NT2/D1 (cell line): Measurements from ENCODE around the gene LRRC38.
"Not testable (repeated sequence)": the region's sequence is repeated elsewhere in the genome, so short reads cannot be mapped to it uniquely, and the experiment has no call there.

Experiments
- DNase-seq: peaks from one replicate; pipeline ENCODE4 v3.0.0-alpha.2; 2011; ENCODE audit warnings: low read depth, low spot score
- H3K27me3 ChIP-seq: 2 replicates; pipeline ENCODE4 v1.6.0; 2011; ENCODE audit warnings: mild to moderate bottlenecking; ENCODE audit not compliant: insufficient read length, insufficient read depth
- H3K36me3 ChIP-seq: 2 replicates; pipeline ENCODE4 v1.6.1; 2011; ENCODE audit warnings: mild to moderate bottlenecking, low read length, mixed read lengths; ENCODE audit not compliant: insufficient read depth, insufficient read length
- H3K4me1 ChIP-seq: 2 replicates; pipeline ENCODE4 v1.5.1; 2011; ENCODE audit not compliant: insufficient read depth, insufficient read length
- H3K4me3 ChIP-seq: 2 replicates; pipeline ENCODE4 v1.5.1; 2011; ENCODE audit warnings: low read depth; ENCODE audit not compliant: insufficient read length
- H3K9ac ChIP-seq: 2 replicates; pipeline ENCODE4 v1.6.0; 2011; ENCODE audit warnings: low read depth; ENCODE audit not compliant: insufficient read length
- H3K9me3 ChIP-seq: 2 replicates; pipeline ENCODE4 v1.5.1; 2011; ENCODE audit warnings: mild to moderate bottlenecking, low read length; ENCODE audit not compliant: insufficient read depth
- SUZ12 ChIP-seq: IDR thresholded peaks from 2 replicates; pipeline ENCODE4 v1.6.1; 2011; ENCODE audit not compliant: insufficient read length, insufficient read depth; ENCODE audit errors: extremely low read depth
- YY1 ChIP-seq: IDR thresholded peaks from 2 replicates; pipeline ENCODE4 v1.6.1; 2011; ENCODE audit not compliant: insufficient read length, insufficient read depth
- ZNF274 ChIP-seq: IDR thresholded peaks from 2 replicates; pipeline ENCODE4 v1.6.1; 2011; ENCODE audit warnings: mild to moderate bottlenecking, low read depth, low read length

The LRRC38 gene, protein sequence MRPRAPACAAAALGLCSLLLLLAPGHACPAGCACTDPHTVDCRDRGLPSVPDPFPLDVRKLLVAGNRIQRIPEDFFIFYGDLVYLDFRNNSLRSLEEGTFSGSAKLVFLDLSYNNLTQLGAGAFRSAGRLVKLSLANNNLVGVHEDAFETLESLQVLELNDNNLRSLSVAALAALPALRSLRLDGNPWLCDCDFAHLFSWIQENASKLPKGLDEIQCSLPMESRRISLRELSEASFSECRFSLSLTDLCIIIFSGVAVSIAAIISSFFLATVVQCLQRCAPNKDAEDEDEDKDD

DNA sequence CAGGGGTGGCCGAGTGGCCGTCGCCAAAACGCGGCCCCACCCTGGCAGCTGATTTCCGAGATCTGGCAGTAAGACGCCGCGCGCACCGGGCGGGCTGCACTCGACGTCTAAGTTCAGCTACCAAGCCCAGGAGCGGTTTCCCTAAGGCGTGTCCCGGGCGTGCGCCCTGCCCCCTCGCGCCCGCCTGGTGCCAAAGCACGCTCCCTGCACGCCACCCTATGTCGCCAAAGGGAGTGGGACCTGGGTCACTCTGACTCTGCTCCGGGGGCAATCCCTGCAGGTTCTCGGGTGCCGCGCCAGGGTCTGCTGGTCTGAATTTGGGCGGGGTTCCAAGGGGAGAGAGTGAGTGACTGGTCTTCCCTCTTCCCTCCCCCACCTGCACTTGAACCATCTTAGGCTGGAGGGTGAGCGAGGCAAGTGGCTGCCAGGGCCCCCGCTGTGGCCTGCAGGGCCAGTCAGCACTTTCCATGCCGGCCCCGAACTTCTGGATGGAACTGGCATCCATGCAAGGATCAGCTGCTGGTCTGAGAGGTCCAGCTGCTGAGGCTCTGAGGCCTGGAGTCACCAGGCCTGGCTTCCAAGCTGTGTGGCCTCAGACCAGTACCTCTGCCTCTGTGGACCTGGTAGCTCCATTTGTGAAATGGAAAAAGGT, at the start of gene LRRC38:
LRRC38 (minus strand) TSS at position 109 of the 652 bp plus-strand sequence. CDS start 410 bp downstream, outside the sequence.
- H3K36me3 ChIP-seq = no peaks in the 10 kb centered on the region
- H3K4me3 ChIP-seq = peak within 1 kb of the TSS; percentile 40
- no peaks in the 10 kb centered on the region for H3K9me3 ChIP-seq
- no peak for DNase-seq
- peak within 1 kb of the TSS; percentile 23 for H3K9ac ChIP-seq
- no peak for TF ChIP-seq YY1
- TF ChIP-seq ZNF274 = no peak
- no peak for TF ChIP-seq SUZ12
- H3K27me3 ChIP-seq = peaks cover 89% of the 10 kb centered on the region
- no peaks in the 10 kb centered on the region for H3K4me1 ChIP-seq

DNA sequence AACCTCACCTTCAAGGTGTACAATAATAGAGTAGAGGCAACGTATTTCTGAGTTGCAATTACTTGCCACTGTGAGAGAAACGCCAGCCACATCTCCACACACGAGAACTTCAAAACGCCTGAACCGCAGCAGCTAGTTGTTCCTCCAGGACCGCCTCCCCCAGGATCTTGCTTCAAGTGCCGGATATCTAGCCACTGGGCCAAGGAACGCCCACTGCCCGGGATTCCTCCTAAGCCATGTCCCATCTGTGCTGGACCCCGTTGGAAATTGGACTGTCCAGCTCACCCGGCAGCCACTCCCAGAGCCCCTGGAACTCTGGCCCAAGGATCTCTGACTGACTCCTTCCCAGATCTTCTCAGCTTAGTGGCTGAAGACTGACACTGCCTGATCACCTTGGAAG, 49.2 kb upstream of the LRRC38 start:
- not testable (repeated sequence) for H3K9me3 ChIP-seq, DNase-seq, H3K36me3 ChIP-seq, H3K27me3 ChIP-seq, H3K4me3 ChIP-seq, H3K9ac ChIP-seq, H3K4me1 ChIP-seq

DNA sequence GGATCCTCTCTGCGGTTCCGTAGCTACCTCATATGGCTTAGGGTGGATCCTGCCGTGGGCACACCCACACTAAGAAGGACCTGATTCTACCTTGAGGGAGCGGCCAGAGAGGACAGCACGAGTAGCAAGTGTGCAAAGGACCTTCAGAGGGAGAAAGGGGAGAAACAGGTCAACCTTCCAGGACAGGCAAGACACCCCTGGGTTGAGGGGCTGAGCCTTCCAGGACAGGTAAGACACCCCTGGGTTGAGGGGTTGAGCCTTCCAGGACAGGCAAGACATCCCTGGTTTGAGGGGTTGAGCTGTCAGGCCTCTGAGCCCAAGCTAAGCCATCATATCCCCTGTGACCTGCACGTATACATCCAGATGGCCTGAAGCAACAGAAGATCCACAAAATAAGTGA, 46.7 kb upstream of the LRRC38 start:
- Histone ChIP-seq H3K36me3 (no peaks in the 10 kb centered on the region), H3K9me3 (no peaks in the 10 kb centered on the region), H3K4me1 (no peaks in the 10 kb centered on the region), H3K27me3 (no peaks in the 10 kb centered on the region), H3K9ac (no peak overlapping the region), H3K4me3 (no peak overlapping the region)
- TF ChIP-seq YY1 = no peak
- TF ChIP-seq SUZ12 = no peak
- no peak for TF ChIP-seq ZNF274
- no peak for DNase-seq

DNA sequence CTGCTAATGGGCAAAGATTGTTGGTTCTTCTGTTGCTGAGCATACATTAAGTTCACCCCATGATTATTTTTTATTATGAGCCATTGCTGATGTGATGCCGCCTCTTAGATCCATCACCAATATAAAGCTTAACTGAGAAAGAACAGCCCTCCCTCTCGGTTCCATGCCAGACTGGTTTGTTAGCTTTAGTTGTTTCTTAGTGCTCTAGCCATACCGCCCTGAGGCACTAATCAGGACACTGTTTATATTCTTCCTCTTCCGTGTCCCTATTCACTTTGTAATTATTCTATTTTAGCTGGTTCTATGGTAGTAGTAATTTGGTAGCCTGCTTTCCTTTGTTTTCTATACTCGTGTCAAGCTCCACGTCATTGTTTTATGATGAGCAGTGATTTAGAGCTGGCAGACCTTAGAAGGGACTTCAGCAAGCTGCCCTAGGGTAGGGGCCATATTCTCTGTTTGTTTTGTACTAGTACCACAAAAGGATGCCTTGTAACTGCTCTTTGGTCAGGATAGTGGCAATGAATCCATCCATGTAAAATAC, 42.5 kb upstream of the LRRC38 start:
- Histone ChIP-seq H3K36me3 (no peaks in the 10 kb centered on the region), H3K27me3 (no peaks in the 10 kb centered on the region), H3K4me1 (no peaks in the 10 kb centered on the region), H3K4me3 (no peak overlapping the region), H3K9ac (no peak overlapping the region), H3K9me3 (no peaks in the 10 kb centered on the region)
- no peak for DNase-seq
- no peak for TF ChIP-seq ZNF274
- TF ChIP-seq SUZ12 = no peak
- TF ChIP-seq YY1 = no peak

DNA sequence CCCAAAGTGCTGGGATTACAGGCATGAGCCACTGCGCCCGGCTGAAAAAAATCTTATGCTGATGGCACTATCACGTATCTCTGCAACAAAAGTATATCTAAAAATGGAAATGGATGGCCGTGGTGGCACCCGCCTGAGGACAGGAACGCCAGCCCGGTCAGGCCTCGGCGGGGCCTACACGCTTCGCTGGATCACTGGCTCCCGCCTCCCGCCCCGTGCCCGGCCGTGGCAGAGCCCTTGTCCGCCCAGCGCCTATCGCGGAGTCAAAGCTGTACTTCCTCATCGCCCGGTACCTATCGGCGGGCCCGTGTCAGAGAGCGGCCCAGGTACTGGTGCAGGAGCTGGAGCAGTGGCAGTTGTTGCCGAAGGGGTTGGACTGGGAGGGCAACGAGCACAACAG, 41.0 kb upstream of the LRRC38 start:
- Histone ChIP-seq H3K9ac (no peak overlapping the region), H3K36me3 (no peaks in the 10 kb centered on the region), H3K4me3 (no peak overlapping the region), H3K9me3 (no peaks in the 10 kb centered on the region), H3K4me1 (no peaks in the 10 kb centered on the region), H3K27me3 (no peaks in the 10 kb centered on the region)
- TF ChIP-seq ZNF274 = no peak
- TF ChIP-seq SUZ12 = no peak
- TF ChIP-seq YY1 = no peak
- DNase-seq = no peak

DNA sequence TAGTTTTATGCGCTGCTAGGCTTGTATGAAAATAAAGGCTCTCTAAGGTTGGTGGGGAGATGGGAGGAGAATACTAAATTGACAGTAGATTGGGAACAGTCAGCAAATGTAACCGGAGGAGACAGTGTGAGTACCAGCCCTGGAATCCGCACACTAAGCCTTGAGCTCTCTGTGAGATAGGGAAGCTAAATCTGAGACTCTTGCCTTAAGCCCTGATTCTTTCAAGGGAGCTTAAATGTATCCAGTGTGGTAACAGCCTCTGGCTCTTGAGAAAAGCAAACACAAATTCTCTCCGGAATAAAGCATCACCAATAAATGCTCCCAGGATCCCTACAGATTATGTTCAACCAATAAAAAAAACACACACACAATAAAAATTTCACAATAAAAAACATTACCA, 36.9 kb upstream of the LRRC38 start:
- DNase-seq = no peak
- no peaks in the 10 kb centered on the region for H3K36me3 ChIP-seq
- TF ChIP-seq SUZ12 (no peak), YY1 (no peak), ZNF274 (no peak)
- H3K9ac ChIP-seq = no peak overlapping the region
- no peak overlapping the region for H3K4me3 ChIP-seq
- no peaks in the 10 kb centered on the region for H3K9me3 ChIP-seq
- no peaks in the 10 kb centered on the region for H3K27me3 ChIP-seq
- no peaks in the 10 kb centered on the region for H3K4me1 ChIP-seq

DNA sequence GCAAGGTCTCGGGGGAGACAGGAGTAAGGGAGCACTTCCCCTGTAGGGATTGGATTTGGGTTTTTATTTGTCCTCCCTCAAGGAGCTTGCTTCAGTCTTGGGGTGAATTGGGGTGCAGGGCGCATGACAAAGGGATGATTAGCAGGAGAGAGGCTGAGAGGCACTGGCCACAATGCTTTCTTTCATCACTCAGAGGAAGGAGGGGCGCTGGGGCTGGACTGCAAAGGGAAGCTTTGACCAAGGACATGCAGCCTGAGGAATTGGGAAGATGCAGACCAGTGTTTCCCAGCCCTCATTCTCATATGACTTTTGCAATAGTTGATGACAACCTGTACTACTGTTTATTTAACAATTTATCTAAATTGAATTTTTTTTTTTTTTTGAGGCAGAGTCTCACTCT, 35.7 kb upstream of the LRRC38 start:
- Histone ChIP-seq H3K9me3 (no peaks in the 10 kb centered on the region), H3K9ac (no peak overlapping the region), H3K4me3 (no peak overlapping the region), H3K4me1 (no peaks in the 10 kb centered on the region), H3K27me3 (no peaks in the 10 kb centered on the region), H3K36me3 (no peaks in the 10 kb centered on the region)
- no peak for DNase-seq
- TF ChIP-seq YY1 (no peak), SUZ12 (no peak), ZNF274 (no peak)
